NCI-H2081 (cell line): ENCODE measurements around the gene RRM1.
"Not testable (repeated sequence)": the region's sequence is repeated elsewhere in the genome, so short reads cannot be mapped to it uniquely, and the experiment has no call there.

Source experiments
- DNase-seq, 2 experiments: peaks; one replicate each; lab custom pipeline; 2025; lab: John Stamatoyannopoulos, UW

RRM1 gene

DNA sequence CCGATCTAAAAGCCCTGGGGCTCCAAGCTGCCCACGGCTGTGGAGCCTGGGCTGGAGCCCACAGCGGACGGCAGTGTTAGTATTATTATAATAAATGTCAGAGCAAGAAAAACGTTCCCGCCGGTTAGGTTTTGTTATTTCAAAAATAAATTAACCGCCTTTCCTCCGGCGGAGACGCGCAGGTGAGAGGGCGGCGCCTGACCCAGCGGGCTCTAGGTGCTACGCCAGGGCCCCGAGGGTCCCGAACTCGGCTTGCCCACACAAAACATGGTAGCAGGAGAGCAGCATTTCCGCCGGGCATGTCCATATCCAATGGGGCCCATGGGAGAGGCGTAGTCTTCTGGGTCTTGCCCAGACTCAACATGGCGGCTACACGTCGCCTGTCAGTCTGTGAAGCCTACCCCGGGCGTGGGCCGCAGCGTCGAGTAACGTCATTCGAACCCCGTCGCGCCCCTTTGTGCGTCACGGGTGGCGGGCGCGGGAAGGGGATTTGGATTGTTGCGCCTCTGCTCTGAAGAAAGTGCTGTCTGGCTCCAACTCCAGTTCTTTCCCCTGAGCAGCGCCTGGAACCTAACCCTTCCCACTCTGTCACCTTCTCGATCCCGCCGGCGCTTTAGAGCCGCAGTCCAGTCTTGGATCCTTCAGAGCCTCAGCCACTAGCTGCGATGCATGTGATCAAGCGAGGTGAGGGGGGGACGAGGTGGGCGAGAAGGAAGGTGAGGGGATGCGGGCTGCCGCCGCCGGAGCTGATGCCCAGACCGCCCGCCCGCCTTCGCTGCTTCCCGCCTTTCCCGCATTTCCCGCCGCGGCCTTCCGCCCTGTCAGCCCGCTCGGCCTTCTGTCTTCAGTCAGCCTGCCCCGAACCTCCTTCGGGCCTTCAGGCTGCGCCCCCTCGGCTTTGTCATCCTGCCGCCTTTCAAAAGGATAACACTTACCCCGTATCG lies at the start of gene RRM1:
TSS of gene RRM1 (plus strand) at position 452 of the 944 bp plus-strand sequence. CDS start at position 666, 214 bp downstream.
- peak; percentile 94 to 98 for DNase-seq

DNA sequence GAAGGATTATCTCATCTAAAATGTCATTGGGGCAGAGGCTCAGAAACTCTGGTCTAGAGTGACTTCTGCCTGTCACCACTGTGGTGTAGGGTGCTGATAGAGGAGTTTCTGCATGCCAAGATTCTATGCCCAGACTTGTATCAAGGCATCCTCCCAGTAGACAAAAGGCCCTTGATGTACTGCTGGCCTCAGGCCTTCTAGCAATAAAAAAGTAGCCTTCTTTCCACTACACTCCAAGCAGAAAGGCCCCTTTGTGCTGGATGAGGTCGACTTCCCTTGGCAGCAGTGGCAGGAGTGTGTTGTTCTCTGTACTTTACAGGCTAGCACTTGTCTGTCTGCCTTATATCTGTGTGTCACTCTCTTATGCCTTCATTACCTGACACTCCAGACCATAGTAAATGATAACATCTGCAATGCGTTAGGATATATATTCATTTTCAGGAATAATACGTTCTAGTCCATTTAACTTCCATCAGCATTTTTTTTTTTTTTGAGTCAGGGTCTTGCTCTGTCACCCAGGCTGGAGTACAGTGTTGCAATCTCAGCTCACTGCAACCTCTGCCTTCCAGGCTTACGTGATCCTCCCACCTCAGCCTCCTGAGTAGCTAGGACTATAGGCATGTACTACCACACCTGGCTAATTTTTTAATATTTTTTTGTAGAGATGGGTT lies 49.5 kb upstream of the RRM1 start:
- no peak for DNase-seq

DNA sequence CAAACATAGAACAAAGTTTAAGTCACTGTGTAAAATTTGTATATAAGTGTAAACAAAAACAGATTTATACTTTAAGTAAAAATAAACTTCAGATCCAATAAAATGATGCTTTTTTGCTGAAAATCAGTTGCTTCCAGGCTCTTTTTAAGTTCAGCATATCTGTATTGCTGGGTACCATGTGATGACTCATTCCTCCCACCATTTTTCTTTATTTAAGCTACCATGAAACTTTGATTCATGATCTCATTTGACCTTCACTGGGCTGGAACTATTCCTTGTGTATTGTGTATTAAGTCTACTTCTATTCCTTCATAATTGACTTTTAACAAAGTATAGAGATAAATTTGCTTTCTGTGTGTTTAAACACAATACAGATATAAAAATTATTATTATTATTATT lies 46.3 kb upstream of the RRM1 start:
- DNase-seq: no peak

DNA sequence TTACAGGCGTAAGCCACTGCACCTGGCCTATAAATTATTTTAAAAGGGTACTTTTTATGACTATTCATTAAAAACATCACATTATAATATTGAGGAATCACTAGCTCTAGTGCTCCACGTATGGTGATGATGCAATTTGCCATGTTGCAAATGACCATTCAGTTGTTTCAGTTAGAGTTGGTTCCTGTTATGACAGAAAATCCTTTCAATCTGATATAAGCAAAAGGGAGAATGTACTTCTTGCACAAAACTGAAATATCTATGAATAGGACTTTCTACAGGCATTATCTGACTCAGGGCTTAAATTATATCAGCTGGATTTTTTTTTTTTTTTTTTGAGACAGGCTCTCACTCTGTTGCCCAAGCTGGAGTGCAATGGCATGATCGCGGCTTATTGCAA lies 45.6 kb upstream of the RRM1 start:
- no peak for DNase-seq

DNA sequence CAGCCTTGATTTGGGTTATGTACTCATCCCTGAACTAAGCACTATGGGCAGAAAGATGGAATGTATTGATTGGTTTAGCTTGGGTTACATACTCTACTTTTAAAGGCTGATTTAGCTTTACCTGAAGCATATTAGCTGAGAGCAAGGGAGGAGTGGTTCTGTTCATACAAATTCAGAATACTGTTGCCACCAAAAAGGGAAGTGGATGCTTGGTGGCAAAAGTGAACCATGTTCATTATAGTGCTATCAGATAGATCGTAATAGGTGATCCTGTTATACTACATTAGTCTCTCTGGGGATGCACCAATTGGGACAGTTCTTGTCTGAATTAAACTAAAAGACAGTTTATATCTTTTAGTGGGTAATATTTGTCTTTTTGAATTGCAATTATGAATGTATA lies 44.5 kb upstream of the RRM1 start:
- DNase-seq: no peak

DNA sequence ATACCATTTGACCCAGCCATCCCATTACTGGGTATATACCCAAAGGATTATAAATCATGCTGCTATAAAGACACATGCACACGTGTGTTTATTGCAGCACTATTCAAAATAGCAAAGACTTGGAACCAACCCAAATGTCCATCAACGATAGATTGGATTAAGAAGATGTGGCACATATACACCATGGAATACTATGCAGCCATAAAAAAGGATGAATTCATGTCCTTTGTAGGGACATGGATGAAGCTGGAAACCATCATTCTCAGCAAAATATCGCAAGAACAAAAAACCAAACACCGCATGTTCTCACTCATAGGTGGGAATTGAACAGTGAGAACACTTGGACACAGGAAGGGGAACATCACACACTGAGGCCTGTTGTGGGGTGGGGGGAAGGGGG lies 41.4 kb upstream of the RRM1 start:
- DNase-seq: not testable (repeated sequence)

DNA sequence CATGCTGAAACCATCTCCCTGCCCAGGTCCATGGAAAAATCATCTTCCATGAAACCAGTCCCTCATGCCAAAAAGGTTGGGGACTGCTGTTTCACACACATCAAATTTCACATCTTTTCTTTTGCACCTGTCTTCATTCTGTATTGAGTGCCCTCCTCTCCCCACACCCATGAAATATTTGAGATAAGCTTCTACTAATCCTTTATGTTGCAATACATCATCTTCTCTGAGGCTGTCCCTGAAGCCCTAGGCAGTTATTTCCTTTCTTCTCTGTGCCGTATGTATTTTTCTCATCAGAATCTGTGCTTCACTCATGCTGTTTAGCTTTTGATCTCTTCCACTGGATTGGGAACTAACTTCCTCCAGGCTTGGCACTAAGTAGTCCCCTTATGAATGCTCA lies 40.0 kb upstream of the RRM1 start:
- DNase-seq: no peak

DNA sequence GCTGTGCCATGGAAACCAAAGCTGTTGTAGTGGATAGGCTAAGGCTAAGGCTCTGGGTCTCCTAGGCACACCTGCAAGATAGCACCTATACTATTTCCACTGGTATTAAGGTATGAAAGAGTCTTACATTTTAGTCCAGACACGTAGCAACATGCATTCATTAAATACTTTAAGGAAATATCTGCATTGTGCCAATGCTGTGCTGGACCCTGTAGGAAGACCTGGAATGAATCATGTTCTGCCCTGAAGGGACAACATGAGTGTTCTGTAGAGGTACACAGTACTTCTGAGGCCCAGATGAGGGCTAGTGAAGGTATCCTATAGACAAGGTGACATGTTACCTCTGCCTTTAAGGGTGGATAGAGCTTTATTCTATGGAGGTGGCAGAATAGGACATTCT lies 35.2 kb upstream of the RRM1 start:
- no peak for DNase-seq

DNA sequence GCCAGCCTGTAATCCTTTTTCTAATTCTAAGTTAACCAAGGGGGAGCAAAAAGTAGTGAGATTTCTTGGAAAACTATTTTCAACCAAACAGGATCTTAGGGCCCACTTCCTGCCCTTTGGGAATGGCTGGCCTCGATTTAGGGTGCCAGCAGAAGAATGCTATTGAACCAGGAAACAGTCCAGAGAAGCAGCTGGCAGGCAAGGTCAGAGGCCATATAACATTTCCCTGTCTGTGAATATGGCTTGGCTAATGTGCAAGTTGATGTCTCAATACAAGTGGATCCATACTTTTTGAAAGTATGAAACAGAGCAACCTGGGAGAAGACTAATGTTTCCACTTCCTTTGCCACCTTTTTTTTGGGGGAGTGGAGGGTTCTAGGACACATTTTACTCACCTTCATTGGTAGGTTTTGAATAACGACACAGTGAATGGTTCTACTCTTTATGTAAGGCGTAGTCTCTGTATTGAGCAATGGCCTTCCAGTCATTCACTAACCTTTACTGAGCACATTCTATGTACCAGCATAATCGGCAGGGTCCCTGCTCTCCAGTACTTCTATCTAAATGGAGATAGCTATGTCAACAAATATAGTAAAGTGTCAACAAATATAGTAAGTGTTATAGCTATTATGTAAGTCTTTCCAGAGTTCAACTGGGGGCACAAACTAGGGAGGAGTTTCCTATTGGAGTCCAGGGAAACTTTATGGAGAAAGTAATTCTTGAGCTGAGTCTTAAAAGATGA lies 34.2 kb upstream of the RRM1 start:
- no peak for DNase-seq

DNA sequence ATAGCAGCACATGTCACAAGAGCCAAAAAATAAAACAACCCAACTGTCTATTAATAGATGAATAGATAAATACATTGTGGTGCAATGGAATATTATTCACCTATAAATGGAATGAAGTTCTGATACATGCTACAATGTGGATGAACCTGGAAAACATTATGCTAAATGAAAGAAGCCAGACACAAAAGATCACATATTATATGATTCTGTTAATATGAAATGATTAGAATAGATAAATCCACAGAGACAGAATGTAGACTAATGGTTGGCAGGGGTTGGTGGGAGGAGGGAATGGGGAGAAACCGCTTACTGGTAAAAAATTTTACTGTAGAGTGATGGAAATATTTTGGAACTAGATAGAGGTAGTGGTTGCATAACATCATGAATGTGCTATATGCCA lies 32.9 kb upstream of the RRM1 start:
- DNase-seq: no peak

DNA sequence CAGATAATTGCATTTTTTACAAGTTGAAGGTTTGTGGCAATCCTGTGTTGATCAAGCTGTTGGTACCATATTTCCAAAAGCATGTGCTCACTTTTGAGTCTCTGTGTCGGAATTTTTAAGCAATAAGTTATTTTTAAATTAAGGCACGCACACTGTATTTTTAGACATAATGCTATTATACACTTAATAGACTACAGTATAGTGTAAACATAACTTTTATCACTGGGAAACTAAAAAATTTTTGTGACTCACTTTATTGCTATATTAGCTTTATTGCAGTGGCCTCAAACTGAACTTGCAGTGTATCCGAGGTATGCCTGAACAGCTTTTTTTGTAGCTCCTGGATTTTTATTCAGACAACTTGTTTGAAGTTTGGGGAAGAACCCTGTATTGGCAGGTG lies 31.3 kb upstream of the RRM1 start:
- DNase-seq: no peak

DNA sequence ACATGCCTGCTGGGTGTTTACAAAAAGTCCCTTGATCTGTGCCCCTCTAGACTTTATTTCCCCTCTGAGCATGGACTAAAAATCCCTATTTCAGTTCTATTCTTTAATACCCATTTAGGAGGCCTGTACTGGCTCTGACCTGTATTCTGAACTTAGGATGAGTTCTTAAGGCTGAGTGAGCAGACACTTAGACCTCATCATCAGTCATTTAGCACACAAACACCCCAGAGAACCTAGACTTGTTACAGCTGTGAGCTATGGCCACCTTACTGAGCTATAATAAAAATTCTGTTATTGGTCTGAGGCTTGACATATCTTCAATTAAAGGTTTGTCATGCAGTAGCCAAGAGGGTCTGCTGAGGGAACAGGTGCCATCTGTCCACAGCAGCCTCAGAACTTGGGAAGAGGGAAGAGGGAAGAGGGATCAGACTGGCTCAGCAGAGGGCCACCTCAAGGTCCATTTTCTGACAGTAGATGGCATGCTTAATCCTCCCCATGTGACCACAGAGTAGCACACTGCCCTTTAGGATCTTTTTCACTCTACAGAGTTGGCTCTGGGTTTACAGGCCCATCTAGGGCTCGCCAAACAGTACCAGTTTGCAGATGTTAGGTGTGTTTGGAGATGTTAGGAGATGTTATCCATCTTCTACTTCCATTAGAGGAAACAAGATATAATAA lies 30.2 kb upstream of the RRM1 start:
- no peak for DNase-seq

DNA sequence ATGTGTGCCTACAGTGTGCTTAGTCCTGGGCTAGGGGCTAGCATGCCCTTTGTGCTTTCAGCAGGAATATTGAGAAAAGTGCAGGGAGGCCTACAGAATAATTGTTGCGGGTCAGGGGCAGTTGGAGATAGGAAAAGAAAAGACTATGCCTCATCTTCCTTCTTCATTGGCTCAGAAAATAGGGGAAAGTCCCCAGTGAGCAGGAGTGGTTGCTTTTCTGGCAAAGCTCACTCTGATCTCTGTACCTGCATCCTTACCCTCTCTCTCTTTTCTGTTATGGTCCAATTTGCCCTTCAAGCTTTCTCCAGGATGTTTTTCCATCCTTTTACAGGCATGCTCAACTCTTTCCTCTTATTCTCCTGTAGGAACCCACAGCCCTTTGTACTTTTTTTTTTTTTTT lies 29.5 kb upstream of the RRM1 start:
- no peak for DNase-seq

DNA sequence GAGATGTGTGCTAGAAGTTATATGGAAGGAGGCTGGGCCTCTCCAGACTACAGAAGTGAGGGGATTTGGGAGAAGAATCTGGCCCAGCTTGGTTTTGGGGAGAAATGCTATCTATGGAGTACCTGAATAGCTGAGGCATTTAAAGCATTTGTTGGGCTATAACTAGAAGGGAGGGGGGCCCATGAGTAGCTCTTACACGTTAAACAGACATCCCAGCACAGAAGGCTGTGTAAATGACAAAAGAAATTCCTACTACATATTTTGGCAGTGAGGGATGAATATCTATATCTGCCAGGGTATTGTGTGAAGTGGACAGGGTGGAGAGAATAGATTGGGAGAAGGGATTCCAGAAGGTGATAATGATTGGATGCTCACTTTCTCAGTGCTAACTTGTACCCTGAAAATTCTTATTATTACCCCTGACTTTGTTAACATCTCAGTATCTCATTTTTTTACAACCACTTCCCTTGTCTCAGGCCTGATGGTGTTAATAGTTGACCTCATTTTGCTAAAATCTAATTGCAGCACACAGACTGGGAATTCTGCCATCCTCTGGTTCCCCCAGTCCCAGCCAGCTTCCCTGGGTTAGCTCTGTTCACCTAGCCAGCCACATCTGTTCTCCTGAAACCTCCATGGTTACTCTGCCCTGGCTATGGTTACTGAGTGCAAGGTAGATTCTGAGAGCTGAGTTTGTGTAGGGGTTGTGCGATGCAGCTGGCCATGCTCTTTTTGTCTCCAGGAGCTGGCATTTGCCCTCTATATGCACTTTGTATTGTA lies 28.8 kb upstream of the RRM1 start:
- no peak for DNase-seq

DNA sequence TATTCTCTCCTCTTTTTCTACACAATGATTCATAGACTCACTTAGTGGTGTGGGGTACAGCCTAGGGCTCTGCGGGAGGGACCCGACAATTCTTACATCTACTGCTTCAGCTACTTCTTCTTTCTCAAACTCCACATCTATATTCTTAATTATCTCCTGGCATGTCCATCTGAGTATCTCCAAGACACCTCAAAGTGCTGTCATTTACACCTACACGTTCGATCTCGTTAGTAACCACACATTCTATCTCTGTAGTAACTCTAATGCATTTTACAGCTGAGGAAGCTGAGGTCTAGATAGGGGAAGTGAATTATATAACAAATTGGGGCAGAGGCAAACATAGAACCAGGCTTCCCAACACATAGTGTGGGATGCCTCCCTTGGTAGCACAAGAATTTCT lies 27.7 kb upstream of the RRM1 start:
- no peak for DNase-seq

DNA sequence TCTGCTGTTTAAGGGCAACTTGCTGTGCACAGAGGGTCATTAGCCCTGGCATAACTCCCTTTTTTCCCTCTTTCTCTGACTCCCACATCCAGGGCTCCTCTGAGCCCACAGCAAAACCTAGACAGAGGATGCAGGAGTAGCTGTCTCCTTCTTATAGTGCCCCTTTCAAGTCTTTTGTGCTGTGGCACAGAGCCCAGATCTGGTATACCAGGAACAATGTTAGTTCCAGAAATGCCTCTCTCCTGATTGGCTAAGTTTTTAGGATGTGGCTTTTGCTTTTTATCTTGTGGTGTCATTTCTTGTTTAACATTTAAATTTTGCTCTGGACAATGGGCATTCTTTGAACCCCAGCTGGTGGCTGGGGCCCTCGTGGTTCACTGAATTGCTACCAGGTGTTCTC lies 25.6 kb upstream of the RRM1 start:
- DNase-seq: no peak

DNA sequence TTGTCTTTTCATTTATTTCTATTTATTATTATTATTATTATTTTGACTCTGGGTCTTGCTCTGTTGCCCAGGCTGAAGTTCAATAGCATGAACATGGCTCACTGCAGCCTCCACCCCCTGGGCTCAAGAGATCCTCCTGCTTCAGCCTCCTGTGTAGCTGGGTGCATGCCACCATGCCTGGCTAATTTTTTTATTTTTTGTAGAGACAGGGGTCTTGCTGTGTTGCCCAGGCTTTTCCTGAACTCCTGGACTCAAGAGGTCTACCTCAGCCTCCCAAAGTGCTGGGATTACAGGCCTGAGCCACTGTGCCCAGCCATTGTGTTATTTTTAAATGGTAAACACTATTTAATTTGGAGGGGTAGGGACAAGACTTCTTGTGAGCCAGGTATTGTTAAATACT lies 23.3 kb upstream of the RRM1 start:
- no peak for DNase-seq

DNA sequence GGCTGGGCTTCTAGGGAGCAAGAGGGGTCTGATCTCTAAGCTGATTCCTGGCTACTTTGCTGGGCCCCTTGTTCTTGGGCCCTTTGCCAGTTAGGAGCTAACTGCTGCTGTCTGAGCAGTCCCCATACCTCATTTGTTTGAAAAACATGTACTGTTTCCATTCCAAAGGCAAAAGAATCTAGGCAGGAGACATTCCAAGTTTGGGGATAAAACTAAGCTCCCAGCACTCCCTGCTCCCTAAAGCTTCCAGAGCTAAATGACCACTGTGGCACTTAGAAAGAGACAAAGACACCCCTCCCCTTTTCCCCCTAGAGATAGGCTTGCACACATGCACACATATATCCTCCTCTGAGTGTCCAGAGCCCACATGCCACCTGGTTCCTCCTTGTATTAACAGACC lies 22.7 kb upstream of the RRM1 start:
- peak in 1 of 2 experiments; percentile 4 for DNase-seq

DNA sequence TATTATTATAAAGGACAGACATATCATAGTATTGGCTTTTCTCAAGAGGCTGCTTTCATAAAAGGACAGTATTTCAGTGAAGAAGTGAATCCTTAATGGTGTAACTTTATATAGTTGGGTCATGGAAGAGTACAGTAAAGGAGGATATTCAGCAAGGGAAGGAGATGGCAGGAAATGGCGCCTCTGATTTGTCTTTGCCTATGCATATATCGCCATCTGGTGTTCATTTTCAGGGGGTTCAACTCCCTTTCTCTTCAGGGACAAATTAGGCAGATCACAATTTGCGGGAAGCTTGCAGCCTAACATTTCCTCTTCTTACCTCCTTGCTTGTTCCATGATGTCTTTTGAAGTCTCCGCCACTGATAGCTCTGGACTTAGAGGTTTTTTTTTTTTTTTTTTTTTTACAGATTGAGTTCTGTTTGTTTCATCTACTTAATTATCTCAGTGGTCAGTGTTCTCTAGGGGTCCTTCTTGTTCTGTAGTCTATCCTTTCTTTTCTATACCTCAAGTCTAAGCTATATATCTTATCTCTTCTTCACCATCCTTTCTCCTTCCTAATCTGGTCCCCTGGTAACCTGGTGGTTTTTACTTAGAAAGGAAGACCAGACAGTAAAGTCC lies 21.8 kb upstream of the RRM1 start:
- DNase-seq: peak; percentile 71 to 72

DNA sequence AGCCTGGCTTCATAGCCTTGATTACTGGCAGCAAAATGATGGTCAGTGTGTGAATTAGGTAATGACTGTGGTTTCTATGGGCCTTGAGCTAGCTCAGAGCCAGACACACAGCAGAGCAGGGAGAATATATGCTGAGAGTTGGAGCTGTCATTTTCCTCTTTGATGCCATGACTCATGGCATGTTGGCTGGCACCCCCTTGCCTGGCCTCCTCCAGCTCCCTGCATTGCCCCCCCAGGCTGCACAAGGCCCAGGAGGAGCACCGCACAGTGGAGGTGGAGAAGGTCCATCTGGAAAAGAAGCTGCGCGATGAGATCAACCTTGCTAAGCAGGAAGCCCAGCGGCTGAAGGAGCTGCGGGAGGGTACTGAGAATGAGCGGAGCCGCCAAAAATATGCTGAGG lies 20.3 kb upstream of the RRM1 start:
- DNase-seq: no peak

DNA sequence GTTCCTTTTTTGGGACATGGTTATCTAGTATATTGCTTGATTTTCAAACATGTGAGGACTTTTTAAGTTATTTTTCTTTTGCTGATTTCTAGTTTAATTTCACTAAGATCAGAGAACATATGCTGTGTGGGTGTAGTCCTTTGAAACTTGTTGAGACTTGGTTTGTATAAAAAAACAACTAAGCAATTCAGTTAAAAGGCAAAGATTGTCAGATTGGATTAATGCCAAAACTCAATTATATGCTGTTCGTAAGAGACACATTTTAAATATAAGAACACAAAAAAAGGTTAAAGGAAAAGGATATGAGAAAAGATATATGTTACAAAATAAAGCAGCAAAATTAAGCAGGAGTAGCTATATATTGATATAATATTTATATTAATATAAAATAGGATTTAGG lies 17.8 kb upstream of the RRM1 start:
- no peak for DNase-seq
